NCI-H2029 treated with DMSO at 0.1 percent for 48 hours (cell line): ENCODE measurements around the gene CDC42EP5.

Source experiments
- DNase-seq: peaks from one replicate; lab custom pipeline; 2025; lab: John Stamatoyannopoulos, UW

Gene CDC42EP5

GRCh38 chr19:54462047-54462654 lies 10.9 kb downstream of the CDC42EP5 start:
- no peak for DNase-seq

GRCh38 chr19:54461613-54462012 lies 11.5 kb downstream of the CDC42EP5 start:
- no peak for DNase-seq

- DNase-seq, result no peak
These were observed 11.9 kb downstream of the CDC42EP5 start for GRCh38 chr19:54461210-54461609.

GRCh38 chr19:54460230-54461005 lies 12.7 kb downstream of the CDC42EP5 start:
- no peak for DNase-seq

GRCh38 chr19:54459282-54460229 lies 13.5 kb downstream of the CDC42EP5 start:
- no peak for DNase-seq

GRCh38 chr19:54458648-54459281 lies 14.3 kb downstream of the CDC42EP5 start:
- no peak for DNase-seq

GRCh38 chr19:54457773-54458647 lies 15.1 kb downstream of the CDC42EP5 start:
- no peak for DNase-seq

GRCh38 chr19:54456423-54457373 lies 16.4 kb downstream of the CDC42EP5 start:
- no peak for DNase-seq

GRCh38 chr19:54455786-54456422 lies 17.2 kb downstream of the CDC42EP5 start:
- no peak for DNase-seq

GRCh38 chr19:54454781-54455675 lies 18.1 kb downstream of the CDC42EP5 start:
- no peak for DNase-seq

- DNase-seq, result no peak
These were observed 18.9 kb downstream of the CDC42EP5 start for GRCh38 chr19:54453921-54454780.

- no peak for DNase-seq
These were observed 20.5 kb downstream of the CDC42EP5 start for GRCh38 chr19:54452626-54453025.

GRCh38 chr19:54451997-54452396 lies 21.1 kb downstream of the CDC42EP5 start:
- no peak for DNase-seq

GRCh38 chr19:54451331-54451871 lies 21.7 kb downstream of the CDC42EP5 start:
- DNase-seq, result no peak

GRCh38 chr19:54449701-54450069 lies 23.4 kb downstream of the CDC42EP5 start:
- no peak for DNase-seq

GRCh38 chr19:54448774-54449700 lies 24.1 kb downstream of the CDC42EP5 start, which contains the start of gene LENG8:
Gene LENG8, plus strand, starts transcription at chr19:54449199. Its CDS starts 2,146 bp downstream, at chr19:54451345.
- DNase-seq, result peak; percentile 76
